ENCODE data around the gene RDH11.

Gene RDH11

DNA sequence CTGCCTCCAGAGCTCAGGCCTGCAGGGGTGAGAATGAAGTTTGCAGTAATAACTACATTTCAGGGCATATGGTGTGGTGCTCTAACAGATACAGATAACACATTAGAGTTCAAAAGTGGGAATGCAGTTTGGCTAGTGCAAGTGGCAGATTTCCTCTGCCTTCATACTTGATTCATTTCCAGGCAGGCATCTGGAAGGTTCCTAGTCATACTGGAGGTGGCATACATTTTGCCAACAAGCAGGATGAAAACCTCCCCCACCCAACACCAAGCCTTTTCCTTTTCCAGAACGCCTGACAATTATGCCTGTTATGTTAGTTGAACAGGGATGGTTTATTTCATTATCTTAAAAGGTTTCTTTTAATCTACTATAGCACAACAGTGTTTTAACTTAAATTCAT lies 45.4 kb downstream of the RDH11 start:
- TF ChIP-seq EZH2phosphoT487 (IDR thresholded peaks at IDR 0.05; ENCODE audit: borderline replicate concordance), result no peak
- TF ChIP-seq, protein P1, sequence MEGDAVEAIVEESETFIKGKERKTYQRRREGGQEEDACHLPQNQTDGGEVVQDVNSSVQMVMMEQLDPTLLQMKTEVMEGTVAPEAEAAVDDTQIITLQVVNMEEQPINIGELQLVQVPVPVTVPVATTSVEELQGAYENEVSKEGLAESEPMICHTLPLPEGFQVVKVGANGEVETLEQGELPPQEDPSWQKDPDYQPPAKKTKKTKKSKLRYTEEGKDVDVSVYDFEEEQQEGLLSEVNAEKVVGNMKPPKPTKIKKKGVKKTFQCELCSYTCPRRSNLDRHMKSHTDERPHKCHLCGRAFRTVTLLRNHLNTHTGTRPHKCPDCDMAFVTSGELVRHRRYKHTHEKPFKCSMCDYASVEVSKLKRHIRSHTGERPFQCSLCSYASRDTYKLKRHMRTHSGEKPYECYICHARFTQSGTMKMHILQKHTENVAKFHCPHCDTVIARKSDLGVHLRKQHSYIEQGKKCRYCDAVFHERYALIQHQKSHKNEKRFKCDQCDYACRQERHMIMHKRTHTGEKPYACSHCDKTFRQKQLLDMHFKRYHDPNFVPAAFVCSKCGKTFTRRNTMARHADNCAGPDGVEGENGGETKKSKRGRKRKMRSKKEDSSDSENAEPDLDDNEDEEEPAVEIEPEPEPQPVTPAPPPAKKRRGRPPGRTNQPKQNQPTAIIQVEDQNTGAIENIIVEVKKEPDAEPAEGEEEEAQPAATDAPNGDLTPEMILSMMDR (conservative IDR thresholded peaks at IDR 0.05; ENCODE audit: low read length), result no peak
- Histone ChIP-seq H3K4me1 (ENCODE audit: insufficient read depth, low read length, poor library complexity, severe bottlenecking) (no peaks in the 10 kb centered on the region), H3K4me2 (ENCODE audit: low read depth, low read length, poor library complexity, severe bottlenecking) (no peak overlapping the region), H3K79me2 (ENCODE audit: insufficient read depth, low read length) (no peaks in the 10 kb centered on the region), H4K20me1 (ENCODE audit: insufficient read depth, low read length, poor library complexity, severe bottlenecking) (no peaks in the 10 kb centered on the region), H3K36me3 (ENCODE audit: insufficient read depth, low read length) (peaks cover 71% of the 10 kb centered on the region), H3K4me3 (ENCODE audit: low read length, poor library complexity, severe bottlenecking) (no peak overlapping the region), H3K27me3 (ENCODE audit: insufficient read depth, low read length, poor library complexity, severe bottlenecking) (no peaks in the 10 kb centered on the region), H3F3A (ENCODE audit: low read depth) (no peaks in the 10 kb centered on the region), H2AFZ (ENCODE audit: low read length) (no peak overlapping the region), H3K9me2 (replicated peaks; ENCODE audit: low read depth, low read length) (no peaks in the 10 kb centered on the region), H3K9me3 (ENCODE audit: insufficient read depth, low read depth, low read length) (no peaks in the 10 kb centered on the region), H3K9ac (ENCODE audit: low read depth, low read length, poor library complexity, severe bottlenecking) (no peak overlapping the region)

DNA sequence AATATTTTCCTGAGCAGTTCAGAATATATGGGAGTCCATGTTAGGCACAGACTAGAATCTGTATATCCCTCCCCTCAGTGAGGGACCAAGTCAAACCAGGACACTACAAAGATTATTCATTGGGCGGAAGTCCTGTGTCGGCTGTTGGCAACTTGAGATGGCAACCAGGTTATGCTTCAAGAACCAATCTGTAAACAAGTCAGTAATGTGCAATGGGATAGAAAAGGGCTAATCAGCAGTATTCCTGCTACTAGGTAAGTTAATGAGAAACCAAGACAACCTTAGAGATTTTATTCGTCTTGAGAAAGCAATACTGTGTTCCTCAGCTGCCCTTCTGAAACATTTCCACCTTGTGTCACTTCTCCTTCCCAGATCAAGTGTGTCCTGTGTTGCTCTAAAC lies 49.4 kb downstream of the RDH11 start:
- no peaks in the 10 kb centered on the region for H3K79me2 ChIP-seq (ENCODE audit: insufficient read depth, low read length)
- no peaks in the 10 kb centered on the region for H3K9me3 ChIP-seq (ENCODE audit: insufficient read depth, low read depth, low read length)
- H3K9ac ChIP-seq (ENCODE audit: low read depth, low read length, poor library complexity, severe bottlenecking), result no peak overlapping the region
- no peaks in the 10 kb centered on the region for H3K27me3 ChIP-seq (ENCODE audit: insufficient read depth, low read length, poor library complexity, severe bottlenecking)
- H3F3A ChIP-seq (ENCODE audit: low read depth), result no peaks in the 10 kb centered on the region
- H3K9me2 ChIP-seq (replicated peaks; ENCODE audit: low read depth, low read length), result no peaks in the 10 kb centered on the region
- peaks cover 4% of the 10 kb centered on the region for H3K4me1 ChIP-seq (ENCODE audit: insufficient read depth, low read length, poor library complexity, severe bottlenecking)
- peaks cover 34% of the 10 kb centered on the region; the same call in 1 of the 2 replicates for H3K36me3 ChIP-seq (ENCODE audit: insufficient read depth, low read length)
- no peaks in the 10 kb centered on the region for H4K20me1 ChIP-seq (ENCODE audit: insufficient read depth, low read length, poor library complexity, severe bottlenecking)
- TF ChIP-seq, protein P1 (conservative IDR thresholded peaks at IDR 0.05; ENCODE audit: low read length), result no peak
- TF ChIP-seq EZH2phosphoT487 (IDR thresholded peaks at IDR 0.05; ENCODE audit: borderline replicate concordance), result no peak
- no peak overlapping the region for H2AFZ ChIP-seq (ENCODE audit: low read length)
- H3K4me3 ChIP-seq (ENCODE audit: low read length, poor library complexity, severe bottlenecking), result no peak overlapping the region
- no peak overlapping the region for H3K4me2 ChIP-seq (ENCODE audit: low read depth, low read length, poor library complexity, severe bottlenecking)

DNA sequence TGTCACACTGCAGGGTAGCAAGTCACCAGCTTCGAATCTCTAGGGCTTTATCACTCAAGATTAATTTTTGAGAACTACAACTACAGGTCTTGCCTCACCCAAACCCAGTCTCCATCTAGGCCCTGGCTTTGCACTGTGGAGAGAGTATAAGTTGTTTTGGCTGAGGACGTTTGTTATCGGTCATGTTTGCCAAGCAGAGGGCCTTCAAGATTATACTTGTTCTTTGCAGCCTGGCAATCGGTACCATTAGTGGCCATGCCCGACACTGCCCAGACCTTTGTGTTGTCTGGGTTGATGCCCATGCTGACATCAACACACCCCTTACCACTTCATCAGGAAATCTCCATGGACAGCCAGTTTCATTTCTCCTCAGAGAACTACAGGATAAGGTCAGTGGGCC lies 50.1 kb downstream of the RDH11 start:
- no peaks in the 10 kb centered on the region for H3K9me3 ChIP-seq (ENCODE audit: insufficient read depth, low read depth, low read length)
- H3K9me2 ChIP-seq (replicated peaks; ENCODE audit: low read depth, low read length), result no peaks in the 10 kb centered on the region
- no peaks in the 10 kb centered on the region for H4K20me1 ChIP-seq (ENCODE audit: insufficient read depth, low read length, poor library complexity, severe bottlenecking)
- H3K4me3 ChIP-seq (ENCODE audit: low read length, poor library complexity, severe bottlenecking), result no peak overlapping the region
- no peaks in the 10 kb centered on the region for H3K27me3 ChIP-seq (ENCODE audit: insufficient read depth, low read length, poor library complexity, severe bottlenecking)
- H3K36me3 ChIP-seq (ENCODE audit: insufficient read depth, low read length), result peaks cover 27% of the 10 kb centered on the region; the same call in 1 of the 2 replicates
- no peaks in the 10 kb centered on the region for H3F3A ChIP-seq (ENCODE audit: low read depth)
- H3K4me1 ChIP-seq (ENCODE audit: insufficient read depth, low read length, poor library complexity, severe bottlenecking), result peaks cover 4% of the 10 kb centered on the region
- no peak overlapping the region for H2AFZ ChIP-seq (ENCODE audit: low read length)
- TF ChIP-seq EZH2phosphoT487 (IDR thresholded peaks at IDR 0.05; ENCODE audit: borderline replicate concordance), result no peak
- TF ChIP-seq, protein P1 (conservative IDR thresholded peaks at IDR 0.05; ENCODE audit: low read length), result no peak
- no peak overlapping the region for H3K4me2 ChIP-seq (ENCODE audit: low read depth, low read length, poor library complexity, severe bottlenecking)
- no peaks in the 10 kb centered on the region for H3K79me2 ChIP-seq (ENCODE audit: insufficient read depth, low read length)
- H3K9ac ChIP-seq (ENCODE audit: low read depth, low read length, poor library complexity, severe bottlenecking), result no peak overlapping the region
